Hindlimb muscle (tissue), 1 donor: ENCODE results near the gene ARID3C. TPM values are rescaled to one million over a fixed set of nuclear protein-coding genes. Genes with fewer than 3 reads are reported as not detected.

ENCODE experiments used
- DNase-seq: peaks from one replicate; pipeline ENCODE4 v3.0.0-alpha.2; 2013
- polyA plus RNA-seq: library from polyadenylated mRNA; unstranded; fragments of 120-200 nt; gene quantifications from one replicate; pipeline ENCODE4 v1.2.1, GENCODE V29; 2013; ENCODE audit not compliant: insufficient read length

Gene ARID3C
- polyA plus RNA-seq, 1 donor: 0.18 TPM

GRCh38 chr9:34627716-34628655 lies 880 bp downstream of the ARID3C start:
- no peak for DNase-seq

- no peak for DNase-seq
These were observed 3.7 kb downstream of the ARID3C start for GRCh38 chr9:34625186-34625486.

GRCh38 chr9:34624475-34625185 lies 4.2 kb downstream of the ARID3C start:
- DNase-seq: no peak

GRCh38 chr9:34623374-34624235 lies 5.3 kb downstream of the ARID3C start:
- no peak for DNase-seq

- peak; percentile 93 for DNase-seq
These were observed 8.5 kb downstream of the ARID3C start, which contains the start of gene DCTN3 for GRCh38 chr9:34620061-34620994. DCTN3 (minus strand) TSS chr9:34620495; CDS start chr9:34620464, 31 bp downstream.

- DNase-seq: no peak
These were observed 13.7 kb downstream of the ARID3C start for GRCh38 chr9:34615132-34615531.

- peak; percentile 83 for DNase-seq
These were observed 16.0 kb downstream of the ARID3C start for GRCh38 chr9:34612788-34613390.

GRCh38 chr9:34611811-34612787 lies 16.8 kb downstream of the ARID3C start, which contains the start of gene RPP25L:
RPP25L (minus strand) TSS chr9:34612097; CDS start chr9:34611296, 801 bp downstream.
- peak; percentile 95 for DNase-seq

- peak; percentile 34 for DNase-seq
These were observed 17.5 kb downstream of the ARID3C start for GRCh38 chr9:34611251-34611810.

- DNase-seq: no peak
These were observed 18.2 kb downstream of the ARID3C start for GRCh38 chr9:34610434-34611206.

GRCh38 chr9:34607331-34607730 lies 21.5 kb downstream of the ARID3C start:
- DNase-seq: no peak

GRCh38 chr9:34606905-34607304 lies 22.0 kb downstream of the ARID3C start:
- DNase-seq: no peak

GRCh38 chr9:34606190-34606589 lies 22.7 kb downstream of the ARID3C start:
- no peak for DNase-seq

GRCh38 chr9:34603610-34604231 lies 25.1 kb downstream of the ARID3C start:
- peak; percentile 82 for DNase-seq

GRCh38 chr9:34601937-34602573 lies 26.8 kb downstream of the ARID3C start:
- DNase-seq: no peak

GRCh38 chr9:34600908-34601307 lies 28.0 kb downstream of the ARID3C start:
- DNase-seq: no peak

- DNase-seq: no peak
These were observed 29.3 kb downstream of the ARID3C start for GRCh38 chr9:34599546-34599945.

GRCh38 chr9:34594177-34594576 lies 34.7 kb downstream of the ARID3C start:
- no peak for DNase-seq
